GM23338 (cell line): ENCODE measurements around the gene STX7. TPM values are rescaled to one million over a fixed set of nuclear protein-coding genes. Genes with fewer than 3 reads are reported as not detected.

Source experiments
- ATAC-seq: fragments of 200-7000 bp; cut with Tn5 transposase; 3 replicates; pipeline ENCODE4 v1.9.1; 2020
- DNase-seq: peaks from one replicate; pipeline ENCODE4 v3.0.0-alpha.2; 2015; ENCODE audit warnings: low spot score
- H2AFZ ChIP-seq: fragments of 200-600 bp; sonication (generic); 2 replicates; pipeline ENCODE4 v1.8.0; 2016; ENCODE audit warnings: antibody characterized with exemption, mild to moderate bottlenecking, moderate library complexity
- H3F3A ChIP-seq: fragments of 200-600 bp; sonication (generic); replicated peaks from 2 replicates; pipeline ENCODE4 v1.8.0; 2017; ENCODE audit warnings: antibody characterized with exemption, mixed run types, low read depth
- H3K27ac ChIP-seq: fragments of 200-600 bp; sonication (generic); 2 replicates; pipeline ENCODE4 v1.6.1; 2016; ENCODE audit warnings: low read depth
- H3K27me3 ChIP-seq: fragments of 200-600 bp; sonication (generic); 2 replicates; pipeline ENCODE4 v1.8.0; 2016; ENCODE audit warnings: mild to moderate bottlenecking, mixed run types, moderate library complexity; ENCODE audit not compliant: insufficient read depth
- H3K36me3 ChIP-seq: fragments of 200-600 bp; sonication (generic); 2 replicates; pipeline ENCODE4 v1.8.0; 2016; ENCODE audit warnings: mild to moderate bottlenecking; ENCODE audit not compliant: insufficient read depth
- H3K4me1 ChIP-seq: fragments of 200-600 bp; sonication (generic); 2 replicates; pipeline ENCODE4 v1.8.0; 2016; ENCODE audit warnings: mild to moderate bottlenecking, moderate library complexity; ENCODE audit not compliant: insufficient read depth
- H3K4me2 ChIP-seq: fragments of 200-600 bp; sonication (generic); 2 replicates; pipeline ENCODE4 v1.7.1; 2017; ENCODE audit warnings: mixed run types
- H3K4me3 ChIP-seq: fragments of 200-600 bp; sonication (generic); 2 replicates; pipeline ENCODE4 v1.6.1; 2016; ENCODE audit warnings: mixed run types
- H3K79me2 ChIP-seq: fragments of 200-600 bp; sonication (generic); replicated peaks from 2 replicates; pipeline ENCODE4 v1.8.0; 2017; ENCODE audit warnings: mild to moderate bottlenecking; ENCODE audit not compliant: insufficient read depth
- H3K9me2 ChIP-seq: fragments of 200-600 bp; sonication (generic); 2 replicates; pipeline ENCODE4 v1.8.0; 2017; ENCODE audit not compliant: insufficient read depth
- H4K20me1 ChIP-seq: fragments of 200-600 bp; sonication (generic); replicated peaks from 2 replicates; pipeline ENCODE4 v1.8.0; 2017; ENCODE audit warnings: mild to moderate bottlenecking; ENCODE audit not compliant: insufficient read depth
- H3K27ac Mint-ChIP-seq: 2 replicates; pipeline ENCODE4 v1.8.0; 2020; ENCODE audit warnings: inconsistent platforms, mild to moderate bottlenecking, moderate library complexity, mixed read lengths
- H3K27me3 Mint-ChIP-seq: 3 replicates; pipeline ENCODE4 v1.8.0; 2022; ENCODE audit warnings: low read depth, mild to moderate bottlenecking, moderate library complexity, mixed read lengths, inconsistent platforms; ENCODE audit not compliant: insufficient read depth, poor library complexity
- H3K36me3 Mint-ChIP-seq: 3 replicates; pipeline ENCODE4 v1.8.0; 2021; ENCODE audit warnings: low read depth, mild to moderate bottlenecking, inconsistent platforms, moderate library complexity, mixed read lengths
- H3K4me1 Mint-ChIP-seq: 3 replicates; pipeline ENCODE4 v1.8.0; 2020; ENCODE audit warnings: mild to moderate bottlenecking, inconsistent platforms, mixed read lengths
- H3K4me3 Mint-ChIP-seq: 3 replicates; pipeline ENCODE4 v1.8.0; 2021; ENCODE audit warnings: moderate library complexity, mild to moderate bottlenecking, inconsistent platforms, mixed read lengths
- H3K9me3 Mint-ChIP-seq: 3 replicates; pipeline ENCODE4 v1.8.0; 2020; ENCODE audit warnings: moderate library complexity, mild to moderate bottlenecking, inconsistent platforms, mixed read lengths
- CREB1 ChIP-seq: fragments of 250-450 bp; sonication (Bioruptor Pico); IDR thresholded peaks from 2 replicates; pipeline ENCODE4 v1.5.0; 2020; ENCODE audit warnings: low read depth, mild to moderate bottlenecking, moderate library complexity
- EZH2 ChIP-seq: fragments of 200-600 bp; sonication (generic); IDR thresholded peaks from one replicate; pipeline ENCODE4 v1.8.0; 2017; ENCODE audit warnings: antibody characterized with exemption, mild to moderate bottlenecking, low read depth; ENCODE audit not compliant: unreplicated experiment
- EZH2phosphoT487 ChIP-seq: fragments of 200-600 bp; sonication (generic); IDR thresholded peaks from one replicate; pipeline ENCODE4 v1.8.1; 2018; ENCODE audit warnings: antibody characterized with exemption; ENCODE audit not compliant: unreplicated experiment
- JUNB ChIP-seq: IDR thresholded peaks from one replicate; pipeline ENCODE4 v1.6.1; 2016; ENCODE audit warnings: antibody characterized with exemption; ENCODE audit not compliant: unreplicated experiment
- NANOG ChIP-seq: IDR thresholded peaks from 2 replicates; pipeline ENCODE4 v1.6.1; 2016; ENCODE audit warnings: antibody characterized with exemption, borderline replicate concordance
- POLR2AphosphoS5 ChIP-seq: IDR thresholded peaks from 2 replicates; pipeline ENCODE4 v1.6.1; 2016; ENCODE audit warnings: antibody characterized with exemption, low read depth
- REST ChIP-seq: IDR thresholded peaks from one replicate; pipeline ENCODE4 v1.6.1; 2018; ENCODE audit warnings: antibody characterized with exemption; ENCODE audit not compliant: unreplicated experiment
- STAT1 ChIP-seq: IDR thresholded peaks from one replicate; pipeline ENCODE4 v1.6.1; 2016; ENCODE audit warnings: antibody characterized with exemption; ENCODE audit not compliant: unreplicated experiment
- ZNF114 ChIP-seq: fragments of 250-450 bp; sonication (Bioruptor Pico); IDR thresholded peaks from 2 replicates; pipeline ENCODE4 v1.5.0; 2020; ENCODE audit warnings: mild to moderate bottlenecking, moderate library complexity
- ZNF331 ChIP-seq: fragments of 250-450 bp; sonication (Bioruptor Pico); IDR thresholded peaks from 2 replicates; pipeline ENCODE4 v1.5.0; 2020; ENCODE audit warnings: low read depth, mild to moderate bottlenecking, moderate library complexity
- ZNF462 ChIP-seq: fragments of 250-450 bp; sonication (Bioruptor Pico); IDR thresholded peaks from 2 replicates; pipeline ENCODE4 v1.5.0; 2020; ENCODE audit warnings: mild to moderate bottlenecking, moderate library complexity
- polyA plus RNA-seq: library from polyadenylated mRNA; unstranded; fragments of >200 nt; fragmentation: Nextera tagmentation; extraction: Ambion mirVana; gene quantifications from 2 replicates; pipeline ENCODE4 v1.2.1, GENCODE V29; 2016
- total RNA-seq: library from RNA; depleted of rRNA; stranded (reverse); fragments of >200 nt; shearing (Covaris generic); gene quantifications from 2 replicates; pipeline ENCODE4 v1.2.3, GENCODE V29; 2014
- TF ChIP-seq, protein P1 (sequence below): IDR thresholded peaks from 2 replicates; pipeline ENCODE4 v1.6.1; 2016; ENCODE audit warnings: antibody characterized with exemption
- TF ChIP-seq, protein P2 (sequence below), 2 experiments: fragments of 200-600 bp in 1 of 2; sonication (generic) in 1 of 2; conservative IDR thresholded peaks; 2 replicates each; pipeline versions ENCODE4 v1.5.1 to v1.6.1; 2016 to 2017; ENCODE audit warnings: antibody characterized with exemption in 2 of 2, low read depth in 2 of 2, mild to moderate bottlenecking in 2 of 2, moderate library complexity in 1 of 2

The STX7 gene
- total and polyA plus RNA-seq, 2 experiments from 2014 or later: 22.4 to 28.8 TPM

- H3K27ac Mint-ChIP-seq: no peak overlapping the region
- Histone ChIP-seq H3K79me2 (peaks cover 34% of the 10 kb centered on the region), H3K9me2 (no peaks in the 10 kb centered on the region), H4K20me1 (0 out of 2 replicates have a peak, but pooled peaks cover 8% of the 10 kb centered on the region), H3K4me3 (no peak overlapping the region), H3F3A (no peaks in the 10 kb centered on the region), H3K27ac (no peak overlapping the region), H3K36me3 (no peaks in the 10 kb centered on the region; the same call in 1 of the 2 replicates), H3K4me2 (no peak overlapping the region), H3K27me3 (no peaks in the 10 kb centered on the region), H2AFZ (no peak overlapping the region), H3K4me1 (peaks cover 19% of the 10 kb centered on the region)
- H3K9me3 Mint-ChIP-seq: no peaks in the 10 kb centered on the region
- ATAC-seq (no peak), DNase-seq (no peak)
- H3K4me1 Mint-ChIP-seq: no peaks in the 10 kb centered on the region
- TF ChIP-seq STAT1 (no peak), ZNF462 (no peak), ZNF331 (no peak), CREB1 (no peak), EZH2 (no peak), POLR2AphosphoS5 (no peak), NANOG (no peak), JUNB (no peak), ZNF114 (CRISPR knock-in tag) (no peak), EZH2phosphoT487 (no peak), REST (no peak)
- TF ChIP-seq, protein P1, sequence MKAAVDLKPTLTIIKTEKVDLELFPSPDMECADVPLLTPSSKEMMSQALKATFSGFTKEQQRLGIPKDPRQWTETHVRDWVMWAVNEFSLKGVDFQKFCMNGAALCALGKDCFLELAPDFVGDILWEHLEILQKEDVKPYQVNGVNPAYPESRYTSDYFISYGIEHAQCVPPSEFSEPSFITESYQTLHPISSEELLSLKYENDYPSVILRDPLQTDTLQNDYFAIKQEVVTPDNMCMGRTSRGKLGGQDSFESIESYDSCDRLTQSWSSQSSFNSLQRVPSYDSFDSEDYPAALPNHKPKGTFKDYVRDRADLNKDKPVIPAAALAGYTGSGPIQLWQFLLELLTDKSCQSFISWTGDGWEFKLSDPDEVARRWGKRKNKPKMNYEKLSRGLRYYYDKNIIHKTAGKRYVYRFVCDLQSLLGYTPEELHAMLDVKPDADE: no peak
- TF ChIP-seq, protein P2, sequence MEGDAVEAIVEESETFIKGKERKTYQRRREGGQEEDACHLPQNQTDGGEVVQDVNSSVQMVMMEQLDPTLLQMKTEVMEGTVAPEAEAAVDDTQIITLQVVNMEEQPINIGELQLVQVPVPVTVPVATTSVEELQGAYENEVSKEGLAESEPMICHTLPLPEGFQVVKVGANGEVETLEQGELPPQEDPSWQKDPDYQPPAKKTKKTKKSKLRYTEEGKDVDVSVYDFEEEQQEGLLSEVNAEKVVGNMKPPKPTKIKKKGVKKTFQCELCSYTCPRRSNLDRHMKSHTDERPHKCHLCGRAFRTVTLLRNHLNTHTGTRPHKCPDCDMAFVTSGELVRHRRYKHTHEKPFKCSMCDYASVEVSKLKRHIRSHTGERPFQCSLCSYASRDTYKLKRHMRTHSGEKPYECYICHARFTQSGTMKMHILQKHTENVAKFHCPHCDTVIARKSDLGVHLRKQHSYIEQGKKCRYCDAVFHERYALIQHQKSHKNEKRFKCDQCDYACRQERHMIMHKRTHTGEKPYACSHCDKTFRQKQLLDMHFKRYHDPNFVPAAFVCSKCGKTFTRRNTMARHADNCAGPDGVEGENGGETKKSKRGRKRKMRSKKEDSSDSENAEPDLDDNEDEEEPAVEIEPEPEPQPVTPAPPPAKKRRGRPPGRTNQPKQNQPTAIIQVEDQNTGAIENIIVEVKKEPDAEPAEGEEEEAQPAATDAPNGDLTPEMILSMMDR (conservative IDR thresholded peaks at IDR 0.05; ENCODE audit: low read depth in 2 of 2): no peak
- H3K27me3 Mint-ChIP-seq: no peaks in the 10 kb centered on the region
- H3K4me3 Mint-ChIP-seq: no peak overlapping the region
- peaks cover 11% of the 10 kb centered on the region; the same call in 2 of the 3 replicates for H3K36me3 Mint-ChIP-seq
These were observed 21.0 kb downstream of the STX7 start for GRCh38 chr6:132491881-132492280.
